ENCODE results near the gene CACNB4.

GRCh38 chr2:151817929-151818328 is 280.9 kb downstream of the CACNB4 start:
- TF ChIP-seq CTCF (IDR thresholded peaks at IDR 0.05): no peak
- no peak for TF ChIP-seq POLR2A (IDR thresholded peaks at IDR 0.05)
